Measurements from ENCODE around the gene KIF21B.

KIF21B gene

GRCh38 chr1:200990114-200990513 lies 33.4 kb downstream of the KIF21B start:
- TF ChIP-seq CTCF (IDR thresholded peaks at IDR 0.05; ENCODE audit: control extremely low read depth, extremely low read depth, low read depth, missing control alignments) = no peak
- no peak for DNase-seq (ENCODE audit: extremely low spot score)
- ChIA-PET CTCF (interaction anchor here (1.3 to 10.9 kb wide), 7 partner anchors 11 to 52 kb away, joined by 3 to 79 read pairs (median 6); no protein-coding TSS in a partner anchor), POLR2A (no interaction called here)

- no peak for TF ChIP-seq CTCF (IDR thresholded peaks at IDR 0.05; ENCODE audit: control extremely low read depth, extremely low read depth, low read depth, missing control alignments)
- ChIA-PET POLR2A (no interaction called here), CTCF (interaction anchor here (1.3 to 10.9 kb wide), 7 partner anchors 10 to 53 kb away, joined by 3 to 79 read pairs (median 6); no protein-coding TSS in a partner anchor)
- no peak for DNase-seq (ENCODE audit: extremely low spot score)
Observed at GRCh38 chr1:200989337-200989736, 34.2 kb downstream of the KIF21B start.

- DNase-seq (ENCODE audit: extremely low spot score) = no peak
- ChIA-PET CTCF (interaction anchor here (1.6 to 10.9 kb wide), 5 partner anchors 9 to 53 kb away, joined by 5 to 79 read pairs (median 8); no protein-coding TSS in a partner anchor), POLR2A (no interaction called here)
- TF ChIP-seq CTCF (IDR thresholded peaks at IDR 0.05; ENCODE audit: control extremely low read depth, extremely low read depth, low read depth, missing control alignments) = no peak
Observed at GRCh38 chr1:200988693-200989092, 34.8 kb downstream of the KIF21B start.

- CTCF ChIA-PET = interaction anchor here (1.2 to 8.1 kb wide), 5 partner anchors 13 to 57 kb away, joined by 3 to 90 read pairs (median 3); no protein-coding TSS in a partner anchor
Observed at GRCh38 chr1:200985481-200985880, 38.0 kb downstream of the KIF21B start.

GRCh38 chr1:200983035-200983561 lies 40.4 kb downstream of the KIF21B start:
- CTCF ChIA-PET = interaction anchor here (1.4 to 8.1 kb wide), 3 partner anchors 11 to 136 kb away, joined by 3 to 90 read pairs (median 15); no protein-coding TSS in a partner anchor
- POLR2A ChIA-PET = no interaction called here

More at GRCh38 chr1:200985481-200985880, 38.0 kb downstream of the KIF21B start:
- no peak for TF ChIP-seq CTCF (IDR thresholded peaks at IDR 0.05; ENCODE audit: control extremely low read depth, extremely low read depth, low read depth, missing control alignments)
- POLR2A ChIA-PET = no interaction called here
- DNase-seq (ENCODE audit: extremely low spot score) = no peak

More at GRCh38 chr1:200983035-200983561, 40.4 kb downstream of the KIF21B start:
- no peak for DNase-seq (ENCODE audit: extremely low spot score)
- no peak for TF ChIP-seq CTCF (IDR thresholded peaks at IDR 0.05; ENCODE audit: control extremely low read depth, extremely low read depth, low read depth, missing control alignments)

Data from GM10248 (cell line).